GM18858 (cell line): ENCODE results near the gene FGF18.
"Not testable (repeated sequence)": the region's sequence is repeated elsewhere in the genome, so short reads cannot be mapped to it uniquely, and the experiment has no call there.

Source experiments
- ATAC-seq: cut with Tn5 transposase; IDR thresholded peaks from one replicate; pipeline ENCODE4 v1.9.1; 2021; ENCODE audit not compliant: unreplicated experiment

The FGF18 gene

GRCh38 chr5:171418982-171419687 lies at the start of gene FGF18:
TSS of gene FGF18 (plus strand) at chr5:171419647. CDS start at chr5:171420200, 553 bp downstream.
- ATAC-seq = no peak

- no peak for ATAC-seq
Measured at GRCh38 chr5:171369898-171370297, 49.5 kb upstream of the FGF18 start.

GRCh38 chr5:171370881-171371280 lies 48.6 kb upstream of the FGF18 start:
- not testable (repeated sequence) for ATAC-seq

GRCh38 chr5:171371326-171371725 lies 48.1 kb upstream of the FGF18 start:
- no peak for ATAC-seq

- ATAC-seq = no peak
Measured at GRCh38 chr5:171379961-171380360, 39.5 kb upstream of the FGF18 start.

GRCh38 chr5:171384416-171384815 lies 35.0 kb upstream of the FGF18 start:
- ATAC-seq = not testable (repeated sequence)

- not testable (repeated sequence) for ATAC-seq
Measured at GRCh38 chr5:171384999-171385398, 34.4 kb upstream of the FGF18 start.

- no peak for ATAC-seq
Measured at GRCh38 chr5:171386006-171386671, 33.3 kb upstream of the FGF18 start.

- ATAC-seq = no peak
Measured at GRCh38 chr5:171386861-171387344, 32.5 kb upstream of the FGF18 start.

- peak; percentile 70 for ATAC-seq
Measured at GRCh38 chr5:171387345-171387969, 32.0 kb upstream of the FGF18 start, which contains the start of gene NPM1. TSS of gene NPM1 (plus strand) at chr5:171387849. CDS start at chr5:171387949, 100 bp downstream.

- ATAC-seq = no peak
Measured at GRCh38 chr5:171387970-171388815, 31.3 kb upstream of the FGF18 start.

GRCh38 chr5:171388816-171389168 lies 30.7 kb upstream of the FGF18 start:
- ATAC-seq = no peak

- no peak for ATAC-seq
Measured at GRCh38 chr5:171390883-171391677, 28.4 kb upstream of the FGF18 start.

GRCh38 chr5:171391996-171392577 lies 27.4 kb upstream of the FGF18 start:
- ATAC-seq = no peak

GRCh38 chr5:171392585-171393159 lies 26.8 kb upstream of the FGF18 start:
- ATAC-seq = no peak

- ATAC-seq = no peak
Measured at GRCh38 chr5:171395042-171395441, 24.4 kb upstream of the FGF18 start.

GRCh38 chr5:171396583-171396982 lies 22.9 kb upstream of the FGF18 start:
- ATAC-seq = not testable (repeated sequence)

- ATAC-seq = no peak
Measured at GRCh38 chr5:171397190-171397589, 22.3 kb upstream of the FGF18 start.

GRCh38 chr5:171397599-171397998 lies 21.8 kb upstream of the FGF18 start:
- ATAC-seq = no peak
